Neural cell (in vitro differentiated cells): ENCODE measurements around the gene MAML2. TPM values are rescaled to one million over a fixed set of nuclear protein-coding genes. Genes with fewer than 3 reads are reported as not detected.

Source experiments
- H2AFZ ChIP-seq: fragments of 200-600, 300-800 bp; sonication (generic), shearing (Covaris generic); 2 replicates; pipeline ENCODE4 v1.6.0; 2014; ENCODE audit warnings: low read depth, mild to moderate bottlenecking, antibody characterized with exemption, low read length, moderate library complexity
- H3F3A ChIP-seq: fragments of 200-600 bp; shearing (Covaris generic); 2 replicates; pipeline ENCODE4 v1.6.1; 2016; ENCODE audit warnings: mild to moderate bottlenecking, moderate library complexity, mixed read lengths, antibody characterized with exemption, low read length; ENCODE audit not compliant: insufficient read depth, poor library complexity, severe bottlenecking
- H3K27ac ChIP-seq: fragments of 200-600, 300-800 bp; sonication (generic), shearing (Covaris generic); 2 replicates; pipeline ENCODE4 v1.5.1; 2014; ENCODE audit warnings: mild to moderate bottlenecking, low read length, moderate library complexity
- H3K27me3 ChIP-seq: fragments of 300-800, 200-600 bp; sonication (generic), shearing (Covaris generic); 2 replicates; pipeline ENCODE4 v1.6.0; 2014; ENCODE audit warnings: mild to moderate bottlenecking, low read depth, low read length, moderate library complexity; ENCODE audit not compliant: insufficient read depth
- H3K36me3 ChIP-seq: fragments of 300-800, 200-600 bp; sonication (generic), shearing (Covaris generic); 2 replicates; pipeline ENCODE4 v1.5.1; 2014; ENCODE audit warnings: mild to moderate bottlenecking, antibody characterized with exemption, low read length, moderate library complexity; ENCODE audit not compliant: insufficient read depth
- H3K4me2 ChIP-seq: fragments of 300-800, 200-600 bp; sonication (generic), shearing (Covaris generic); 2 replicates; pipeline ENCODE4 v1.6.0; 2014; ENCODE audit warnings: mild to moderate bottlenecking, low read length
- H3K4me3 ChIP-seq: fragments of 300-800, 200-600 bp; sonication (generic), shearing (Covaris generic); 2 replicates; pipeline ENCODE4 v1.5.1; 2014; ENCODE audit warnings: mild to moderate bottlenecking, low read length, moderate library complexity
- H3K79me2 ChIP-seq: fragments of 200-600 bp; shearing (Covaris generic); replicated peaks from 2 replicates; pipeline ENCODE4 v1.6.0; 2014; ENCODE audit warnings: mild to moderate bottlenecking, low read length, moderate library complexity; ENCODE audit not compliant: insufficient read depth
- H3K9ac ChIP-seq: fragments of 300-800, 200-600 bp; sonication (generic), shearing (Covaris generic); 2 replicates; pipeline ENCODE4 v1.6.1; 2016; ENCODE audit warnings: mild to moderate bottlenecking, low read length, mixed read lengths
- H3K9me2 ChIP-seq: fragments of 200-600 bp; shearing (Covaris generic); 2 replicates; pipeline ENCODE4 v1.6.1; 2016; ENCODE audit warnings: mild to moderate bottlenecking, low read length, mixed read lengths; ENCODE audit not compliant: insufficient read depth
- H3K9me3 ChIP-seq: fragments of 200-600, 300-800 bp; sonication (generic), shearing (Covaris generic); 2 replicates; pipeline ENCODE4 v1.6.1; 2016; ENCODE audit warnings: mild to moderate bottlenecking, mixed run types, low read length, moderate library complexity, mixed read lengths
- H4K20me1 ChIP-seq: fragments of 200-600 bp; shearing (Covaris generic); 2 replicates; pipeline ENCODE4 v1.6.1; 2016; ENCODE audit warnings: mild to moderate bottlenecking, mixed run types; ENCODE audit not compliant: insufficient read depth
- EP300 ChIP-seq: fragments of 450-650 bp; conservative IDR thresholded peaks from 2 replicates; pipeline ENCODE4 v1.6.1; 2014; ENCODE audit warnings: antibody characterized with exemption, mild to moderate bottlenecking, moderate library complexity; ENCODE audit not compliant: poor library complexity, severe bottlenecking
- EZH2 ChIP-seq: fragments of 200-600, 300-800 bp; shearing (Covaris generic), sonication (generic); IDR thresholded peaks from 2 replicates; pipeline ENCODE4 v1.6.1; 2014; ENCODE audit warnings: antibody characterized with exemption, low read length, borderline replicate concordance, mild to moderate bottlenecking; ENCODE audit not compliant: insufficient read depth, poor library complexity, severe bottlenecking
- MXI1 ChIP-seq: fragments of 450-650 bp; conservative IDR thresholded peaks from 2 replicates; pipeline ENCODE4 v1.6.1; 2014; ENCODE audit warnings: antibody characterized with exemption, mild to moderate bottlenecking; ENCODE audit not compliant: poor library complexity, severe bottlenecking
- POLR2AphosphoS5 ChIP-seq: IDR thresholded peaks from 2 replicates; pipeline ENCODE4 v1.6.1; 2012
- RAD21 ChIP-seq: fragments of 450-650 bp; conservative IDR thresholded peaks from 2 replicates; pipeline ENCODE4 v1.6.1; 2014; ENCODE audit warnings: antibody characterized with exemption, mild to moderate bottlenecking, moderate library complexity
- SMC3 ChIP-seq: fragments of 450-650 bp; conservative IDR thresholded peaks from 2 replicates; pipeline ENCODE4 v1.6.1; 2014; ENCODE audit warnings: antibody characterized with exemption, mild to moderate bottlenecking, moderate library complexity; ENCODE audit not compliant: poor library complexity
- TAF1 ChIP-seq: IDR thresholded peaks from 2 replicates; pipeline ENCODE4 v1.6.1; 2012; ENCODE audit warnings: low read depth
- polyA plus RNA-seq: library from polyadenylated mRNA; depleted of rRNA; stranded (reverse); fragments of >200 nt; gene quantifications from 2 replicates; pipeline ENCODE4 v1.2.3, GENCODE V29; 2014
- TF ChIP-seq, protein P1 (sequence below): fragments of 450-650 bp; IDR thresholded peaks from 2 replicates; pipeline ENCODE4 v1.5.1; 2014; ENCODE audit warnings: antibody characterized with exemption, mild to moderate bottlenecking, moderate library complexity; ENCODE audit not compliant: poor library complexity, severe bottlenecking
- TF ChIP-seq, protein P2 (sequence below): IDR thresholded peaks from 2 replicates; pipeline ENCODE4 v1.6.1; 2012; ENCODE audit warnings: borderline replicate concordance

MAML2 gene
- polyA plus RNA-seq, 1 donor from 2014 or later: 3.6 TPM

DNA sequence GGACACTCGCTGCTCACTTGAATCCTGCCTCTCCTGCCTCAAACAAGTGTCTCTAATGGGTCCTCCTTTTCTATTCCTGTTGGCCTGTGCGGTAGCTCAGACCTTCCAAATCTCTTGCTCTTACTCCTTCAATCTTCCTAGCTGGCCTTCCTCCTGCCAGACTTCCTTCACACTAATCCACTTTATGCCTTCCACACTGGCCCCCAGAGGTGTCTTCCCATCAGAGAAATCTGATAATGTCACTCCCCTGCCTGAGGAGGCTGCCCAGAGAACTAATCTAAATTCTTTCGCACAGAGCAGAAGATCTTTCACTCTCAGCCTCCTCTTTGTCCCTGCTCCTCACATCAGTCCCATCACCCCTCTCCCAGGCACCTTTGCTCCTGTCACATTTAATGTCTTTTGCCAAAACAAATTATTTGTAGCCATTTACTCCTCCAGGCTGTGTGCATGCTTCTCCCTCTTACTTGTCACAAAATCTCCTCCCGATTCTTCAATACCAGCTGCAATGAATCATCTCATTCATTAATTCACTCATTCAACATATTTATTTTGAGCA is 175.7 kb downstream of the MAML2 start:
- Histone ChIP-seq H3K36me3 (no peaks in the 10 kb centered on the region), H3K27me3 (no peaks in the 10 kb centered on the region), H3K4me2 (no peak overlapping the region), H2AFZ (no peak overlapping the region), H4K20me1 (no peaks in the 10 kb centered on the region), H3K9me2 (no peaks in the 10 kb centered on the region), H3K9ac (no peak overlapping the region), H3K27ac (no peak overlapping the region), H3K4me3 (no peak overlapping the region), H3K79me2 (no peaks in the 10 kb centered on the region), H3F3A (peaks cover 3% of the 10 kb centered on the region), H3K9me3 (no peaks in the 10 kb centered on the region)
- no peak for TF ChIP-seq RAD21
- TF ChIP-seq TAF1: no peak
- no peak for TF ChIP-seq EP300
- no peak for TF ChIP-seq SMC3
- TF ChIP-seq, protein P1, sequence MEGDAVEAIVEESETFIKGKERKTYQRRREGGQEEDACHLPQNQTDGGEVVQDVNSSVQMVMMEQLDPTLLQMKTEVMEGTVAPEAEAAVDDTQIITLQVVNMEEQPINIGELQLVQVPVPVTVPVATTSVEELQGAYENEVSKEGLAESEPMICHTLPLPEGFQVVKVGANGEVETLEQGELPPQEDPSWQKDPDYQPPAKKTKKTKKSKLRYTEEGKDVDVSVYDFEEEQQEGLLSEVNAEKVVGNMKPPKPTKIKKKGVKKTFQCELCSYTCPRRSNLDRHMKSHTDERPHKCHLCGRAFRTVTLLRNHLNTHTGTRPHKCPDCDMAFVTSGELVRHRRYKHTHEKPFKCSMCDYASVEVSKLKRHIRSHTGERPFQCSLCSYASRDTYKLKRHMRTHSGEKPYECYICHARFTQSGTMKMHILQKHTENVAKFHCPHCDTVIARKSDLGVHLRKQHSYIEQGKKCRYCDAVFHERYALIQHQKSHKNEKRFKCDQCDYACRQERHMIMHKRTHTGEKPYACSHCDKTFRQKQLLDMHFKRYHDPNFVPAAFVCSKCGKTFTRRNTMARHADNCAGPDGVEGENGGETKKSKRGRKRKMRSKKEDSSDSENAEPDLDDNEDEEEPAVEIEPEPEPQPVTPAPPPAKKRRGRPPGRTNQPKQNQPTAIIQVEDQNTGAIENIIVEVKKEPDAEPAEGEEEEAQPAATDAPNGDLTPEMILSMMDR: no peak
- no peak for TF ChIP-seq EZH2
- TF ChIP-seq, protein P2, sequence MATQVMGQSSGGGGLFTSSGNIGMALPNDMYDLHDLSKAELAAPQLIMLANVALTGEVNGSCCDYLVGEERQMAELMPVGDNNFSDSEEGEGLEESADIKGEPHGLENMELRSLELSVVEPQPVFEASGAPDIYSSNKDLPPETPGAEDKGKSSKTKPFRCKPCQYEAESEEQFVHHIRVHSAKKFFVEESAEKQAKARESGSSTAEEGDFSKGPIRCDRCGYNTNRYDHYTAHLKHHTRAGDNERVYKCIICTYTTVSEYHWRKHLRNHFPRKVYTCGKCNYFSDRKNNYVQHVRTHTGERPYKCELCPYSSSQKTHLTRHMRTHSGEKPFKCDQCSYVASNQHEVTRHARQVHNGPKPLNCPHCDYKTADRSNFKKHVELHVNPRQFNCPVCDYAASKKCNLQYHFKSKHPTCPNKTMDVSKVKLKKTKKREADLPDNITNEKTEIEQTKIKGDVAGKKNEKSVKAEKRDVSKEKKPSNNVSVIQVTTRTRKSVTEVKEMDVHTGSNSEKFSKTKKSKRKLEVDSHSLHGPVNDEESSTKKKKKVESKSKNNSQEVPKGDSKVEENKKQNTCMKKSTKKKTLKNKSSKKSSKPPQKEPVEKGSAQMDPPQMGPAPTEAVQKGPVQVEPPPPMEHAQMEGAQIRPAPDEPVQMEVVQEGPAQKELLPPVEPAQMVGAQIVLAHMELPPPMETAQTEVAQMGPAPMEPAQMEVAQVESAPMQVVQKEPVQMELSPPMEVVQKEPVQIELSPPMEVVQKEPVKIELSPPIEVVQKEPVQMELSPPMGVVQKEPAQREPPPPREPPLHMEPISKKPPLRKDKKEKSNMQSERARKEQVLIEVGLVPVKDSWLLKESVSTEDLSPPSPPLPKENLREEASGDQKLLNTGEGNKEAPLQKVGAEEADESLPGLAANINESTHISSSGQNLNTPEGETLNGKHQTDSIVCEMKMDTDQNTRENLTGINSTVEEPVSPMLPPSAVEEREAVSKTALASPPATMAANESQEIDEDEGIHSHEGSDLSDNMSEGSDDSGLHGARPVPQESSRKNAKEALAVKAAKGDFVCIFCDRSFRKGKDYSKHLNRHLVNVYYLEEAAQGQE: no peak

DNA sequence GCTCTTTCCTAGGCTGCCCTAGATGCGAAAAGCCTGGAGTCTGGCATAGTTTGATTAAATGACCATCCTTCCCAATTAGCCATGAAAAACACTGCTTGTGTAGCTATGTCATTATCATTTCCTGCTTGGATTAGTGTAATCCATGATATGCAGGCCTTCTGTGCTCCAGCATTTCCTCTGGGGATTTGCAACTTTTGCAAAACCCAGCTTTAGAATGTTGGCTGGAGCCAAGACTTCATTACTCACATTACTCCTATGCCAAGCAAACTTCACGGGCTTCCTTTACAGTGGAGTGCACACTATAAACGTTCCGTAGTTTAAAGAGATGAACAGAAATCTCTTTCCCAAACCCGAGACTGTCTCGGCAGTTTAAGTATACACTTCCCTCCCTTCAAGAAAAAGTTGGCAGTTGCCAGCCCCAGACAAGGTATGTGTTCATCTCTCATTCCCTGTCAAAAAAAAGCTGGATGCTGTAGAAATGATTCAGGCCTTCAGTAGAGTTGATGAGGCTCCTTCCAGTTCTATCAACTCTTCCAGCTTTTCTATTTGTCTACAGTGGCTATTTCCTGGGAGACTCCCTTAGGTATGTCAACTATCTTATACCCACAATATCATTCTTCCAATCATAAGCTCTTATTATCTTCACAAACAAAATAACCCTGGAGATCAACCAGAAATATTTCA is 180.0 kb downstream of the MAML2 start:
- no peaks in the 10 kb centered on the region for H4K20me1 ChIP-seq
- no peak overlapping the region for H3K9ac ChIP-seq
- no peaks in the 10 kb centered on the region for H3K36me3 ChIP-seq
- no peak overlapping the region for H3K27ac ChIP-seq
- H3K79me2 ChIP-seq: no peaks in the 10 kb centered on the region
- no peak overlapping the region for H3K4me3 ChIP-seq
- no peaks in the 10 kb centered on the region for H3K9me3 ChIP-seq
- H2AFZ ChIP-seq: no peak overlapping the region
- TF ChIP-seq, protein P2: no peak
- TF ChIP-seq SMC3: no peak
- TF ChIP-seq RAD21: no peak
- TF ChIP-seq, protein P1: no peak
- no peak for TF ChIP-seq MXI1
- no peak for TF ChIP-seq EZH2
- TF ChIP-seq EP300: no peak
- no peak for TF ChIP-seq POLR2AphosphoS5
- TF ChIP-seq TAF1: no peak
- H3K27me3 ChIP-seq: no peaks in the 10 kb centered on the region
- no peak overlapping the region for H3K4me2 ChIP-seq
- H3K9me2 ChIP-seq: no peaks in the 10 kb centered on the region
- H3F3A ChIP-seq: no peaks in the 10 kb centered on the region
